ENCODE measurements around the gene TUBAL3.

- no peak for TF ChIP-seq POLR2A (IDR thresholded peaks at IDR 0.05)
- no peak for TF ChIP-seq CTCF (IDR thresholded peaks at IDR 0.05)
These were observed 28.6 kb upstream of the TUBAL3 start for GRCh38 chr10:5433182-5433581.

Measured in adrenal gland (tissue), 5 donors.